Measurements from ENCODE around the gene APBA3. TPM values are rescaled to one million over a fixed set of nuclear protein-coding genes. Genes with fewer than 3 reads are reported as not detected.
"Not testable (repeated sequence)": the region's sequence is repeated elsewhere in the genome, so short reads cannot be mapped to it uniquely, and the experiment has no call there.

Gene APBA3
- total RNA-seq, 1 experiment from 2014 or later, result 19.6 TPM

- no peak for DNase-seq
- CTCF ChIA-PET, result no interaction called here
- H3K9me3 Mint-ChIP-seq (ENCODE audit: low read depth, unreplicated experiment), result no peaks in the 10 kb centered on the region
- H3K4me1 Mint-ChIP-seq (ENCODE audit: low read depth, unreplicated experiment), result no peaks in the 10 kb centered on the region
- no peak for TF ChIP-seq CTCF (IDR thresholded peaks at IDR 0.05; ENCODE audit: unreplicated experiment)
- H3K4me3 Mint-ChIP-seq (ENCODE audit: low read depth, unreplicated experiment), result no peak overlapping the region
- intact Hi-C loops (cut with micrococcal nuclease; ENCODE audit: unreplicated experiment), result no loop called here
- BruUV-seq (replicated peaks), result no TSS peak
- no peak overlapping the region for H3K27ac Mint-ChIP-seq (ENCODE audit: unreplicated experiment)
- peaks cover 5% of the 10 kb centered on the region for H3K36me3 Mint-ChIP-seq (ENCODE audit: insufficient read depth, unreplicated experiment)
- H3K27me3 Mint-ChIP-seq (ENCODE audit: unreplicated experiment), result peaks cover 9% of the 10 kb centered on the region
Measured at GRCh38 chr19:3768015-3768747, 6.7 kb upstream of the APBA3 start.

- intact Hi-C loops (cut with micrococcal nuclease; ENCODE audit: unreplicated experiment), result no loop called here
- Mint-ChIP-seq H3K4me1 (ENCODE audit: low read depth, unreplicated experiment) (peaks cover under 1% of the 10 kb centered on the region), H3K27ac (ENCODE audit: unreplicated experiment) (no peak overlapping the region), H3K4me3 (ENCODE audit: low read depth, unreplicated experiment) (no peak overlapping the region), H3K27me3 (ENCODE audit: unreplicated experiment) (no peaks in the 10 kb centered on the region), H3K36me3 (ENCODE audit: insufficient read depth, unreplicated experiment) (peaks cover 13% of the 10 kb centered on the region), H3K9me3 (ENCODE audit: low read depth, unreplicated experiment) (no peaks in the 10 kb centered on the region)
- BruUV-seq (replicated peaks), result no TSS peak
- CTCF ChIA-PET, result no interaction called here
- no peak for DNase-seq
- TF ChIP-seq CTCF (IDR thresholded peaks at IDR 0.05; ENCODE audit: unreplicated experiment), result no peak
Measured at GRCh38 chr19:3767050-3767449, 5.6 kb upstream of the APBA3 start.

- Mint-ChIP-seq H3K4me1 (ENCODE audit: low read depth, unreplicated experiment) (peaks cover 5% of the 10 kb centered on the region), H3K27me3 (ENCODE audit: unreplicated experiment) (no peaks in the 10 kb centered on the region), H3K36me3 (ENCODE audit: insufficient read depth, unreplicated experiment) (peaks cover 17% of the 10 kb centered on the region), H3K9me3 (ENCODE audit: low read depth, unreplicated experiment) (no peaks in the 10 kb centered on the region), H3K4me3 (ENCODE audit: low read depth, unreplicated experiment) (no peak overlapping the region), H3K27ac (ENCODE audit: unreplicated experiment) (no peak overlapping the region)
- CTCF ChIA-PET, result no interaction called here
- DNase-seq, result no peak
- no TSS peak for BruUV-seq (replicated peaks)
- intact Hi-C loops (cut with micrococcal nuclease; ENCODE audit: unreplicated experiment), result no loop called here
- TF ChIP-seq CTCF (IDR thresholded peaks at IDR 0.05; ENCODE audit: unreplicated experiment), result no peak
Measured at GRCh38 chr19:3766520-3766919, 5.0 kb upstream of the APBA3 start.

- H3K9me3 Mint-ChIP-seq (ENCODE audit: low read depth, unreplicated experiment); H3K4me1 Mint-ChIP-seq (ENCODE audit: low read depth, unreplicated experiment); DNase-seq; BruUV-seq (replicated peaks); H3K27ac Mint-ChIP-seq (ENCODE audit: unreplicated experiment); H3K27me3 Mint-ChIP-seq (ENCODE audit: unreplicated experiment); H3K4me3 Mint-ChIP-seq (ENCODE audit: low read depth, unreplicated experiment); intact Hi-C loops (cut with micrococcal nuclease; ENCODE audit: unreplicated experiment); CTCF ChIA-PET: not testable (repeated sequence)
- peaks cover 24% of the 10 kb centered on the region for H3K36me3 Mint-ChIP-seq (ENCODE audit: insufficient read depth, unreplicated experiment)
Measured at GRCh38 chr19:3765757-3766156, 4.3 kb upstream of the APBA3 start.

GRCh38 chr19:3765121-3765520 lies 3.6 kb upstream of the APBA3 start:
- CTCF ChIA-PET, result no interaction called here
- no peak for TF ChIP-seq CTCF (IDR thresholded peaks at IDR 0.05; ENCODE audit: unreplicated experiment)
- Mint-ChIP-seq H3K27me3 (ENCODE audit: unreplicated experiment) (no peaks in the 10 kb centered on the region), H3K9me3 (ENCODE audit: low read depth, unreplicated experiment) (no peaks in the 10 kb centered on the region), H3K27ac (ENCODE audit: unreplicated experiment) (no peak overlapping the region), H3K4me3 (ENCODE audit: low read depth, unreplicated experiment) (no peak overlapping the region), H3K4me1 (ENCODE audit: low read depth, unreplicated experiment) (peaks cover 7% of the 10 kb centered on the region), H3K36me3 (ENCODE audit: insufficient read depth, unreplicated experiment) (peaks cover 26% of the 10 kb centered on the region)
- no TSS peak for BruUV-seq (replicated peaks)
- intact Hi-C loops (cut with micrococcal nuclease; ENCODE audit: unreplicated experiment), result no loop called here
- no peak for DNase-seq
